Adrenal gland (tissue), 12 donors: Measurements from ENCODE around the gene LCN1. TPM values are rescaled to one million over a fixed set of nuclear protein-coding genes. Genes with fewer than 3 reads are reported as not detected.

Experiments
- DNase-seq, 7 donors: peaks; one replicate each; pipeline ENCODE4 v3.0.0-alpha.2; 2019 to 2020
- H3K27ac ChIP-seq, 5 donors: fragments of 200-600 bp; sonication (generic) in 4 of 5; 1 replicate in 3 of 5; 2 replicates in 2 of 5; pipeline versions ENCODE4 v1.5.1 to v1.8.0; 2016 to 2020; ENCODE audit warnings: mild to moderate bottlenecking in 1 of 5
- H3K27me3 ChIP-seq: fragments of 200-600 bp; 2 replicates; pipeline ENCODE4 v1.8.0; 2021
- H3K36me3 ChIP-seq, 2 donors: fragments of 200-600 bp; replicated peaks in 1 of 2; 1 replicate in 1 of 2; 2 replicates in 1 of 2; pipeline versions ENCODE4 v1.5.1 to v1.8.0; 2018 to 2022
- H3K4me1 ChIP-seq, 2 donors: fragments of 200-600 bp; replicated peaks in 1 of 2; 1 replicate in 1 of 2; 2 replicates in 1 of 2; pipeline versions ENCODE4 v1.5.1 to v1.8.0; 2018 to 2021
- H3K4me3 ChIP-seq, 4 donors: fragments of 200-600 bp; sonication (generic) in 3 of 4; one replicate each; pipeline ENCODE4 v1.5.1; 2016 to 2018
- H3K9me3 ChIP-seq, 3 donors: fragments of 200-600 bp; sonication (generic) in 1 of 3; replicated peaks in 1 of 3; 1 replicate in 2 of 3; 2 replicates in 1 of 3; pipeline versions ENCODE4 v1.5.1 to v1.8.0; 2016 to 2021
- POLR2A ChIP-seq, 2 donors: fragments of 450-650 bp; IDR thresholded peaks; one replicate each; pipeline ENCODE4 v1.6.1; 2017; ENCODE audit warnings: antibody characterized with exemption in 2 of 2, mild to moderate bottlenecking in 2 of 2, moderate library complexity in 1 of 2
- WGBS, 4 donors: extraction: QIAGEN DNeasy Blood & Tissue Kit in 2 of 4; methylation state at CpG; one replicate each; pipeline versions ENCODE4 v1.1.5 to v1.1.7; 2013 to 2017; 5-methylcytosine and 5-hydroxymethylcytosine counted together
- intact Hi-C, 2 donors: fragments of 100-400 bp; cut with DNase I; formaldehyde crosslinking; loops; one replicate each; pipeline versions ENCODE4 v1.14.1 to v1.15.0; 2022 to 2023
- polyA plus RNA-seq, 3 donors: library from polyadenylated mRNA; stranded (reverse); fragments of 200-250 nt in 2 of 3; fragments of 350-450 nt in 1 of 3; fragmentation: Illumina TruSeq in 1 of 3; extraction: RNeasy Lipid Tissue Mini Kit (QIAGEN cat#74804) in 1 of 3; gene quantifications; one replicate each; pipeline ENCODE4 v1.2.3, GENCODE V29; 2013 to 2014
- total RNA-seq, 9 donors: library from RNA; depleted of rRNA in 4 of 9; stranded (reverse); fragments of >200 nt in 4 of 9; fragments of 120-200 nt in 1 of 9; fragmentation: NEBNext Ultra II Directional in 1 of 9; extraction: Animal tissue kit (Norgen Biotek cat#: 25700) in 1 of 9; gene quantifications; one replicate each; pipeline versions ENCODE4 v1.1.0 to v1.2.4, GENCODE V29; 2013 to 2023
- TF ChIP-seq, protein P1 (sequence below), 6 experiments: fragments of 450-650 bp in 4 of 6; fragments of 200-600 bp in 2 of 6; sonication (generic) in 1 of 6; IDR thresholded peaks; 1 replicate in 5 of 6; 2 replicates in 1 of 6; pipeline versions ENCODE4 v1.5.1 to v1.8.0; 2016 to 2021; ENCODE audit warnings: antibody characterized with exemption in 6 of 6, mild to moderate bottlenecking in 2 of 6, moderate library complexity in 1 of 6
- donor health status: healthy with polysubstance abuse.
- donor health status: Bipolar disorder and iron deficiency.
- donor health status: DM: yes; HTN: yes; CAD: no.
- donor health status: DM: no; HTN: no; CAD: no.
- donor health status: DM: no; HTN: no; CAD: no.
- donor health status: DM: yes; HTN: yes; CAD: no.

The LCN1 gene
- total and polyA plus RNA-seq, 12 donors, result not detected

GRCh38 chr9:135563858-135564257 lies 42.6 kb downstream of the LCN1 start:
- no peaks in the 10 kb centered on the region for H3K36me3 ChIP-seq
- intact Hi-C loops, result no loop called here
- no peaks in the 10 kb centered on the region for H3K4me1 ChIP-seq
- TF ChIP-seq POLR2A (IDR thresholded peaks at IDR 0.05), result no peak
- TF ChIP-seq, protein P1, sequence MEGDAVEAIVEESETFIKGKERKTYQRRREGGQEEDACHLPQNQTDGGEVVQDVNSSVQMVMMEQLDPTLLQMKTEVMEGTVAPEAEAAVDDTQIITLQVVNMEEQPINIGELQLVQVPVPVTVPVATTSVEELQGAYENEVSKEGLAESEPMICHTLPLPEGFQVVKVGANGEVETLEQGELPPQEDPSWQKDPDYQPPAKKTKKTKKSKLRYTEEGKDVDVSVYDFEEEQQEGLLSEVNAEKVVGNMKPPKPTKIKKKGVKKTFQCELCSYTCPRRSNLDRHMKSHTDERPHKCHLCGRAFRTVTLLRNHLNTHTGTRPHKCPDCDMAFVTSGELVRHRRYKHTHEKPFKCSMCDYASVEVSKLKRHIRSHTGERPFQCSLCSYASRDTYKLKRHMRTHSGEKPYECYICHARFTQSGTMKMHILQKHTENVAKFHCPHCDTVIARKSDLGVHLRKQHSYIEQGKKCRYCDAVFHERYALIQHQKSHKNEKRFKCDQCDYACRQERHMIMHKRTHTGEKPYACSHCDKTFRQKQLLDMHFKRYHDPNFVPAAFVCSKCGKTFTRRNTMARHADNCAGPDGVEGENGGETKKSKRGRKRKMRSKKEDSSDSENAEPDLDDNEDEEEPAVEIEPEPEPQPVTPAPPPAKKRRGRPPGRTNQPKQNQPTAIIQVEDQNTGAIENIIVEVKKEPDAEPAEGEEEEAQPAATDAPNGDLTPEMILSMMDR (IDR thresholded peaks at IDR 0.05), result no peak
- no peak overlapping the region for H3K27ac ChIP-seq
- 80 to 88% (median 81%) methylated on average over 12 of the region's 12 CpGs for WGBS, 4 donors
- H3K9me3 ChIP-seq, result no peaks in the 10 kb centered on the region
- H3K27me3 ChIP-seq, result peaks cover 6% of the 10 kb centered on the region
- no peak overlapping the region for H3K4me3 ChIP-seq
- DNase-seq, result no peak

GRCh38 chr9:135565141-135565628 lies 43.9 kb downstream of the LCN1 start:
- Histone ChIP-seq H3K36me3 (no peaks in the 10 kb centered on the region), H3K4me3 (no peak overlapping the region), H3K27ac (no peak overlapping the region), H3K4me1 (no peaks in the 10 kb centered on the region), H3K9me3 (no peaks in the 10 kb centered on the region), H3K27me3 (peaks cover 6% of the 10 kb centered on the region)
- no peak for DNase-seq
- intact Hi-C loops, result no loop called here
- 76 to 87% (median 80%) methylated on average over 8 to 9 of the region's 9 CpGs for WGBS, 4 donors
- TF ChIP-seq POLR2A (IDR thresholded peaks at IDR 0.05), result no peak
- TF ChIP-seq, protein P1 (IDR thresholded peaks at IDR 0.05), result no peak

DNA sequence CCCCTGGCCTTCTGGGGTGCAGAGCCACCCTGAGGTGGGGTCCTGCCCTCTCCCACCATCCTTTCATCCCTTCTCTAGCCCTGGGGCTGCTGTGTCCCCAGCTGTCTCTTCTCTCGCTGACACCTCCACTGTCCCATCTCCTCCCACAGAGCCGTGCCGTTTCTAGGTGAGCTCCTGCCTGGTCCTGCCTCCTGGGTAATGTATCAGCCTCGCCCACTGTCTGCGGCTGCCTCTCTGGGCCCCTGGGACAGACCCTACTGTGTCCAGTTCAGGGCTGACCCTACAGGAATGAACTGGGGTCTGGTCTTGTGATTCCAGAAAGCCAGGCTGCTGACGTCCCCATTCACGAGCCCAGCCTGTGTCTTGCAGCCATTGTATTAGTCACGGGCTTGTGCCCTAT lies 44.4 kb downstream of the LCN1 start:
- H3K4me1 ChIP-seq, result no peaks in the 10 kb centered on the region
- WGBS, 4 donors, result 70 to 75% (median 72%) methylated on average over 6 to 8 of the region's 8 CpGs
- no peaks in the 10 kb centered on the region for H3K9me3 ChIP-seq
- no peak overlapping the region for H3K4me3 ChIP-seq
- peaks cover 6% of the 10 kb centered on the region for H3K27me3 ChIP-seq
- no peak for DNase-seq
- H3K36me3 ChIP-seq, result no peaks in the 10 kb centered on the region
- no peak overlapping the region for H3K27ac ChIP-seq
- no peak for TF ChIP-seq POLR2A (IDR thresholded peaks at IDR 0.05)
- TF ChIP-seq, protein P1 (IDR thresholded peaks at IDR 0.05), result no peak
- intact Hi-C loops, result no loop called here

DNA sequence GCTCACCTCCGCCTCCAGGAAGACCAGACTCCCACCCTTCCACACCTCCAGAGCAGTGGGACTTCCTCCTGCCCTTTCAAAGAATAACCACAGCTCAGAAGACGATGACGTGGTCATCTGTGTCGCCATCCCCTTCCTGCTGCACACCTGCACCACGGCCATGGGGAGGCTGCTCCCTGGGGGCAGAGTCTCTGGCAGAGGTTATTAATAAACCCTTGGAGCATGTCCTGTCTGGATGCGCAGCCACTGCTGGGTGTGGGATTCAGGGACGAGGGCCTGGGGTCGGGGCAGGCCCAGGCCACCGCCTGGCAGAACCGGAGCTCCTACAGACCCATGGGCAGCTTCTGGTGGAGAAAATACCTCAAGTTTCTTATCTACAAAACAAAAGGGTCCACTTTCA lies 45.3 kb downstream of the LCN1 start:
- no peak overlapping the region for H3K4me3 ChIP-seq
- intact Hi-C loops, result no loop called here
- no peak overlapping the region for H3K27ac ChIP-seq
- H3K9me3 ChIP-seq, result no peaks in the 10 kb centered on the region
- no peak for DNase-seq
- H3K4me1 ChIP-seq, result no peaks in the 10 kb centered on the region
- 69 to 80% (median 73%) methylated on average over 10 of the region's 10 CpGs for WGBS, 4 donors
- peaks cover 6% of the 10 kb centered on the region for H3K27me3 ChIP-seq
- H3K36me3 ChIP-seq, result no peaks in the 10 kb centered on the region
- no peak for TF ChIP-seq POLR2A (IDR thresholded peaks at IDR 0.05)
- TF ChIP-seq, protein P1 (IDR thresholded peaks at IDR 0.05), result no peak
